Neural crest cell (in vitro differentiated cells): ENCODE data around the gene C9orf85. TPM values are rescaled to one million over a fixed set of nuclear protein-coding genes. Genes with fewer than 3 reads are reported as not detected.

Experiments
- DNase-seq: peaks from one replicate; pipeline ENCODE4 v3.0.0; 2021; ENCODE audit warnings: low read depth, mixed read lengths, low spot score
- H3K27ac Mint-ChIP-seq: one replicate; pipeline ENCODE4 v1.8.0; 2021; ENCODE audit warnings: mild to moderate bottlenecking, mixed read lengths; ENCODE audit not compliant: unreplicated experiment
- H3K27me3 Mint-ChIP-seq: 2 replicates; pipeline ENCODE4 v1.8.0; 2021; ENCODE audit warnings: low read depth, mild to moderate bottlenecking, mixed read lengths
- H3K36me3 Mint-ChIP-seq: 2 replicates; pipeline ENCODE4 v1.8.0; 2021; ENCODE audit warnings: low read depth, mild to moderate bottlenecking, mixed read lengths
- H3K4me1 Mint-ChIP-seq: 2 replicates; pipeline ENCODE4 v1.8.0; 2021; ENCODE audit warnings: mixed read lengths
- H3K4me3 Mint-ChIP-seq: one replicate; pipeline ENCODE4 v1.8.0; 2021; ENCODE audit warnings: mild to moderate bottlenecking, mixed read lengths
- H3K9me3 Mint-ChIP-seq: 2 replicates; pipeline ENCODE4 v1.8.0; 2021; ENCODE audit warnings: mixed read lengths
- total RNA-seq: library from RNA; stranded (reverse); gene quantifications from 2 replicates; pipeline ENCODE4 v1.2.1, GENCODE V29; 2021
- TF ChIP-seq, protein P1 (sequence below): fragments of 200-600 bp; sonication (generic); conservative IDR thresholded peaks from 2 replicates; pipeline ENCODE4 v1.5.0; 2021; ENCODE audit warnings: antibody characterized with exemption, mild to moderate bottlenecking

Gene C9orf85
- total RNA-seq, 1 donor from 2014 or later: 13.4 TPM

GRCh38 chr9:71916834-71917534 is 5.5 kb downstream of the C9orf85 start:
- TF ChIP-seq, protein P1, sequence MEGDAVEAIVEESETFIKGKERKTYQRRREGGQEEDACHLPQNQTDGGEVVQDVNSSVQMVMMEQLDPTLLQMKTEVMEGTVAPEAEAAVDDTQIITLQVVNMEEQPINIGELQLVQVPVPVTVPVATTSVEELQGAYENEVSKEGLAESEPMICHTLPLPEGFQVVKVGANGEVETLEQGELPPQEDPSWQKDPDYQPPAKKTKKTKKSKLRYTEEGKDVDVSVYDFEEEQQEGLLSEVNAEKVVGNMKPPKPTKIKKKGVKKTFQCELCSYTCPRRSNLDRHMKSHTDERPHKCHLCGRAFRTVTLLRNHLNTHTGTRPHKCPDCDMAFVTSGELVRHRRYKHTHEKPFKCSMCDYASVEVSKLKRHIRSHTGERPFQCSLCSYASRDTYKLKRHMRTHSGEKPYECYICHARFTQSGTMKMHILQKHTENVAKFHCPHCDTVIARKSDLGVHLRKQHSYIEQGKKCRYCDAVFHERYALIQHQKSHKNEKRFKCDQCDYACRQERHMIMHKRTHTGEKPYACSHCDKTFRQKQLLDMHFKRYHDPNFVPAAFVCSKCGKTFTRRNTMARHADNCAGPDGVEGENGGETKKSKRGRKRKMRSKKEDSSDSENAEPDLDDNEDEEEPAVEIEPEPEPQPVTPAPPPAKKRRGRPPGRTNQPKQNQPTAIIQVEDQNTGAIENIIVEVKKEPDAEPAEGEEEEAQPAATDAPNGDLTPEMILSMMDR: no peak
- H3K9me3 Mint-ChIP-seq: peaks cover 3% of the 10 kb centered on the region
- no peaks in the 10 kb centered on the region for H3K27me3 Mint-ChIP-seq
- no peak for DNase-seq
- H3K4me1 Mint-ChIP-seq: peaks cover 20% of the 10 kb centered on the region
- H3K27ac Mint-ChIP-seq: no peak overlapping the region
- H3K36me3 Mint-ChIP-seq: peaks cover 11% of the 10 kb centered on the region
- H3K4me3 Mint-ChIP-seq: no peak overlapping the region

GRCh38 chr9:71918419-71918818 is 7.0 kb downstream of the C9orf85 start:
- Mint-ChIP-seq H3K27me3 (no peaks in the 10 kb centered on the region), H3K27ac (no peak overlapping the region), H3K9me3 (peaks cover 3% of the 10 kb centered on the region), H3K36me3 (peaks cover 16% of the 10 kb centered on the region), H3K4me1 (peaks cover 8% of the 10 kb centered on the region), H3K4me3 (no peak overlapping the region)
- TF ChIP-seq, protein P1: no peak
- no peak for DNase-seq

- no peak overlapping the region for H3K4me3 Mint-ChIP-seq
- no peak for DNase-seq
- peaks cover 5% of the 10 kb centered on the region for H3K4me1 Mint-ChIP-seq
- H3K36me3 Mint-ChIP-seq: peaks cover 16% of the 10 kb centered on the region
- H3K27ac Mint-ChIP-seq: no peak overlapping the region
- H3K9me3 Mint-ChIP-seq: peaks cover 3% of the 10 kb centered on the region
- TF ChIP-seq, protein P1: no peak
- H3K27me3 Mint-ChIP-seq: no peaks in the 10 kb centered on the region
Measured at GRCh38 chr9:71920456-71921189, 9.2 kb downstream of the C9orf85 start.

- no peak overlapping the region for H3K27ac Mint-ChIP-seq
- peaks cover 16% of the 10 kb centered on the region for H3K36me3 Mint-ChIP-seq
- H3K4me3 Mint-ChIP-seq: no peak overlapping the region
- TF ChIP-seq, protein P1: no peak
- peaks cover 3% of the 10 kb centered on the region for H3K9me3 Mint-ChIP-seq
- DNase-seq: no peak
- H3K4me1 Mint-ChIP-seq: peaks cover 8% of the 10 kb centered on the region
- no peaks in the 10 kb centered on the region for H3K27me3 Mint-ChIP-seq
Measured at GRCh38 chr9:71921190-71921814, 9.9 kb downstream of the C9orf85 start.

DNA sequence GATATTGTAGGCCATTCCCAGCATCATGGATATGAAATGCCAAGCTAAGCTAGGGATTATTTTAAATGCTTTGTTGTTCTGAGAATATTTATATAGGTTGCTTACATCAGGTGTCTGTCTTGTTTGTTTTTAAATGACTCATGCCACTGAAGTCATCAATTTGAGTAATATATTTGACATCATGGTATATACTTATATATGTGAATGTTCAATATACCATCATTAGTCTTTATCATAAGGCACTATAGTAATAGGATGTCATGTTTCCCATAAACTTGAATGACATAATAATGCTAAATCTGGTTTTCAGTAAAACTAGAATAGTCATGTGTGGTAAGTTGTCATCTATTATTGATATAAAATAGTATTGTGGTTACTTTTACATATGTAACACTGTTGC is 13.1 kb downstream of the C9orf85 start:
- H3K4me3 Mint-ChIP-seq: no peak overlapping the region
- peaks cover 5% of the 10 kb centered on the region for H3K36me3 Mint-ChIP-seq
- peaks cover 8% of the 10 kb centered on the region for H3K4me1 Mint-ChIP-seq
- H3K27ac Mint-ChIP-seq: no peak overlapping the region
- H3K9me3 Mint-ChIP-seq: no peaks in the 10 kb centered on the region
- H3K27me3 Mint-ChIP-seq: no peaks in the 10 kb centered on the region
- no peak for DNase-seq
- TF ChIP-seq, protein P1: no peak
